Posterior cingulate gyrus (tissue), 11 donors: ENCODE data around the gene HDAC2.
"Not testable (repeated sequence)": the region's sequence is repeated elsewhere in the genome, so short reads cannot be mapped to it uniquely, and the experiment has no call there.

Experiments used
- DNase-seq, 10 donors: peaks; one replicate each; pipeline versions ENCODE4 v3.0.0 to v3.0.0-alpha.2; 2020 to 2021; ENCODE audit warnings: mixed read lengths in 3 of 10
- intact Hi-C: fragments of 100-400 bp; cut with DNase I; formaldehyde crosslinking; loops from one replicate; pipeline ENCODE4 v1.15.1; 2023

Gene HDAC2

DNA sequence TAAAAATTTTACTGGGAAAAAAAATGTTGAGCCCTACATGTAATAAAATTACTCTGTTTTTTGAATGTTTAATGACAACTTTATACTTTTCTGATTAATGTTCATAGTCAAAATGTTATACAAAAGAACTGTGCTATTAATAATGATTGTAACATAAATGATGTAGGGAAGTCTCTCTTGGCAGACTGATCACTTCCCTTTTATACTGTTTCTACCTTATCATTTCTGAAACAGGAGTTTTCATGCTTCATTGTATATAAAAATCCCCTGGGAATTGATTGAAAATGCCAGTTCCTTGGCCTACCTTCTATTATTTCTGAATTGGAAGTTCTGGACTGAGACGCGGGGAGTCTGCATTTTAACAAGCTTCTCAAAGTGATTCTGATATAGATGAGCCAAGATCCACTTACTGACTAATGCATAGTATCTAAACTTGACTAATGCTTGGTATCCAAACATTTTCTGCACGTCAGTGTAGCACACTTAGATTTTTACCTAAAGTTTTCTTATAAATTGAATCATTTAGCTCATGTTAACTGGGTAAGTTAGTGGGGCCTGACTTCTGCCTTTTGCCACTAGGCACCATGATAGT lies 7.2 kb upstream of the HDAC2 start:
- no peak for DNase-seq
- intact Hi-C loops, result no loop called here

- no peak for DNase-seq
- intact Hi-C loops, result no loop called here
Measured at GRCh38 chr6:113976806-113977205, 5.9 kb upstream of the HDAC2 start.

- DNase-seq, result no peak
Measured at GRCh38 chr6:113971741-113972140, 793 bp upstream of the HDAC2 start.

DNA sequence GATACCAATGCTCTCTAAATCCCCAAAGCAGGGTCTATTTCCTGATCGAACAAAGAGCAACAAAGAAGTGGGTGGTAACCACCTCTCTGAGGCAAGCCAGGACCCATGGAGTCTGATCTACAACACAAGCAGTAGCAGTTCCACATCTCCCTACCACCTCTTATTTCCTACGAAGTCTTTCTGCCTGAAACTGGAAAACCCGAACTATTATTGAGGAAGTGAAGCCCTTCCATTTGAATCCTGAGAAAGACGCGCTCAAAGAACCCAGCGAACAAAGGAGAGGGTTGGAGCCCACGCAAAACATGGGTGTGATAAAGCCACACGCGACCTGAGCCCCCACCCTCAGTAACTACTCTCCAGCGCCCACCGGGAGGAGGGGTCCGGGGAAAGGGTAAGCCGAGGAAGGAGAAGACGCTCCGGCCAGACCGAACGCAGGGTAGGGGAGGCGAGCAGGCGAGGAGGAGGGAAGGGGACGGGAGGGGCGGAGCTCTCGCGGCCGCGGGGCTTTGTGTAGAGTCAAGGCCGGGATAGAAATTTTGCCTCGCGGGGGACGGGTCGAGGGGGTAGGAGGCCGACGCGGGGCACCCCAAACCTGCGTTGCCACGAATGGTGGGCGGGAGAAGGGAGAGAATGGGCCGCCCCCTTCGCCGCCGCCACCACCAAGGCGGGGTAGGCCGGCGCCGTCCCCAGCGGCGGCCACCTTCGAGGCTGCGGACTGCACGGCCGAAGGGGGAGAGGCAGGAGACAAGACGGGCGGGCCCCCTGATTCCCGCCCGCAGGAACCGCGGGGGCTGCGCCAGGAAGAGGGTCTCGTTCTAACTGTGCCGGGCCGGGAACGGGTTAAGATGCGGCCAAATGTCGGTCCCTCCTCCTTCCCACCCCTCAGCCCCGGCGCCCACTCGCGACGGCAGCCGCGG lies 802 bp downstream of the HDAC2 start:
- DNase-seq, result peak; percentile 28 to 90 (median 42)
- intact Hi-C loops, result no loop called here

More at GRCh38 chr6:113971741-113972140, 793 bp upstream of the HDAC2 start:
- intact Hi-C loops, result no loop called here

DNA sequence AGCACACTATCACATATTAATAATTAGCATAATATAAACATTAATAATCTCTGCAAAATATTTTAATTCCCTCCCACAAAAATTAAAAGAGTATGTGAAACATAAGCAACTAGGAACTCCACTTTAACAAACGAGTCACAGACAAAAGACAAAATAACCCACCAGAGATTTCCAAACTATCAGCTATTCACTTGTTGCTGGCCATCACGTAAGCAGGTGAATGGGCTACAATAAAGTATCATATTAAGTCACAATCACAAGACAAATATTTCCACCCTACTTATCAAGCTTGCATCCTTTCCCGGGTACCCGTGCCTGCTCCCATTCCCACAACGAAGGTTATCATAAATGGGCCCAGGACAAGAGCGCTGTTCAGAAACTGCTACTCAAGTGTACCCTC lies 2.5 kb downstream of the HDAC2 start:
- no peak for DNase-seq
- intact Hi-C loops, result no loop called here

- no peak for DNase-seq
- intact Hi-C loops, result no loop called here
Measured at GRCh38 chr6:113967777-113968176, 3.2 kb downstream of the HDAC2 start.

- no peak for DNase-seq
- intact Hi-C loops, result no loop called here
Measured at GRCh38 chr6:113960795-113961194, 10.2 kb downstream of the HDAC2 start.

- intact Hi-C loops, result no loop called here
- no peak for DNase-seq
Measured at GRCh38 chr6:113959235-113959634, 11.7 kb downstream of the HDAC2 start.

- no peak for DNase-seq
- intact Hi-C loops, result no loop called here
Measured at GRCh38 chr6:113954653-113955052, 16.3 kb downstream of the HDAC2 start.

DNA sequence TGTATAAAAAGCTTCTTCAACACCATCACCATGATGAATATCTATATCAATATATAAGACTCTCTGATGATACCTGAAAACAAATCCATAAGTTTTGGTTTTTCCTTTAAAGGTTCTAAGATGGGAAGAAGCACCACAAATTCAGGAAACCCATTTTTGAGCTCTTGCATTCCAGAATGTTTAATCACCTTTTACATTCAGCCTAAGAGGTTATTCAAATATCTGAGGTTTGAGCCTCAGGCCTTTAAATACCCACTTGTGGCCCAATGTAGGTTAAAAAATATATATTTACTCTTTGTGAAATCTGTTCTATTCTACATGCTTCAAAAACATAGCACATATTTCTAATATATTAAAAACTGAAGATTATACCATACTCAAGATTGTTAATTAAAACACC lies 17.6 kb downstream of the HDAC2 start:
- intact Hi-C loops, result no loop called here
- no peak for DNase-seq

DNA sequence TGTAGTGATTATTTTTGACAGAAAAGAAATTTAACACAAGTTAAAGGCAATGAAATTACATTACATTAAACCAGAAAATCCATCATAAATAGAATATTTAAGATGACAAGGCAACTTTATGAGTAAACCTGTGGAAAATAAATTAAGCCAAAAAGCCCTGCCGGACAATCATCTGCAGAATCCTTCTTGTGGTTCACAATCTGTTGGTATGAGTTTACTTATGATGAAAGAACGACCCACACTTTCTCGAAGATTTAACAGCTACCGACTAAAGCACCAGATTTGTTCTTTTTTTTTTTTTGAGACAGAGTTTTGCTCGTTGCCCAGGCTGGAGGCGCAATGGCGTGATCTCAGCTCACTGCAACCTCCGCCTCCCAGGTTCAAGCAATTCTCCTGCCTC lies 21.4 kb downstream of the HDAC2 start:
- peak in 1 of 10 donors; percentile 38 for DNase-seq
- intact Hi-C loops, result no loop called here

DNA sequence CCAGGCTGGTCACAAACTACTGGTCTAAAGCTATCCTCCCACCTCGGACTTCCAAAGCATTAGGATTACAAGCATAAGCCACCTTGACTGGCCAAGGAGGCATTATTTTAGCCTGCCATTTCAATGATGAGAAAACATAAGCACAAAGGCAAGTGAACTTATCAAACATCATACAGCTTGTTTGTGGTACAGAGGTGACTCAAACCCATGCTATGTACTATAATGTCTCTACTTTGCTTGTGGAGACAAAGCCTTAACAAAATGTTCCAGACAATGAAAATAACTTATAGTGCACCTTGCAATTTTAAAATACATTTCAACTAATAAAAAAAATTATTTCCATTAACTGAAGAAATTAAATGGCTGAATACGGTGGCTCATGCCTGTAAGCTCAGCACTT lies 26.2 kb downstream of the HDAC2 start:
- DNase-seq, result no peak
- intact Hi-C loops, result no loop called here

DNA sequence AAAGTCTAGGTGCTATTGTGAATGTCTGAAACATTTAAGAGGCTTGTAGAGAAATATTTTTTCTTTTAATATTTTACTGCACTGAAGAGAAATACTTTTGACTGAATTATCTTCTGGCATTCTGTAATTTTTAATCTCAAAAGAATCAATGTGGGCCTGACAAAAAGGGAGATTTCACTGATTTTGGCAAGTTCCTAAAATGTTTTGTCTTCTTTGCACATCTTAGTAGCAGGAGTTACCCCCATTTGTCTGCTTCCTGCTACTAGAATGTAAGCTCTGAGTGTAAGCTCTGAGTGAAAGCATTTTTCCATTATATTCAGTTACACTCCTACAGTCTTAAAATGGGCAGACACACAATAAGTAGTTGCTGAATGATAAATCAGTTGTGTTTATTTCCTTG lies 31.1 kb downstream of the HDAC2 start:
- DNase-seq, result no peak
- intact Hi-C loops, result no loop called here

DNA sequence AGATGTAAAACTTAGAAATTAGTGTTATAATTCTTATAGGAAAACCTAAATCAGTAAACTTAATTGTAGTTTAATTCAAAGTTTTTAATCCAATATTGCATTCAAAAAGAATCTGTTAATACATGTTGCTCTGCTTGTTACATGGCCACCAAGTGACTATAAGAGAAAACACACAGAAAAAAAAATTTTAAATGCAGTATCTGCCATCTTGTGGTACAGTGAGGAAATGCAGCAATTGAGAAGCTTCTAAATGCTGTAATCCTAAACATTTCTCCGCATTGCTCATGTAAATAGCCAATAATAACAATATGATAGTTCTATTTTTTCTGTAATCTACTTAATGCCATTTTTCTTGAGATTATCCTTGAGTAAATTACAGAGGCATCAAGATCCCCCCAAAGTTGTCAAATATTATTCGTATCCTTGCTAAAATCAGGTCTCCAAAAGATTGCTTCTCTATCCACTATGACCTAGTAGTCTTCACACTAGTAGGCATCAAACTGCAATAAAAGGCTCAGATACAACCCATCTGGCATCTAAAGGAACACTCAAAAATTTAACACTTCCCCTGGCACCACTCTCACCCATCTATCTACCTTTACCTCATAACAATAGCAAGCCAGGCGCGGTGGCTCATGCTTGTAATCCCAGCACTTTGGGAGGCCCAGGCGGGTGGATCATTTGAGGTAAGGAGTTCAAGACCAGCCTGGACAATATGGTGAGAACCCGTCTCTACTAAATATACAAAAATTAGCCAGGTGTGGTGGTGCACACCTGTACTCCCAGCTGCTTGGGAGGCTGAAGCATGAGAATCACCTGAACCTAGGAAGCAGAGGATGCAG lies 34.6 kb downstream of the HDAC2 start:
- DNase-seq, result peak in 1 of 10 donors; percentile 31

GRCh38 chr6:113934101-113934500 lies 36.8 kb downstream of the HDAC2 start:
- intact Hi-C loops, result no loop called here
- no peak for DNase-seq

More for the DNA sequence above, 34.6 kb downstream of the HDAC2 start:
- intact Hi-C loops, result no loop called here

GRCh38 chr6:113931907-113932306 lies 39.0 kb downstream of the HDAC2 start:
- DNase-seq, result peak in 3 of 10 donors; percentile 50 to 72 (median 72)
- intact Hi-C loops, result not testable (repeated sequence)

DNA sequence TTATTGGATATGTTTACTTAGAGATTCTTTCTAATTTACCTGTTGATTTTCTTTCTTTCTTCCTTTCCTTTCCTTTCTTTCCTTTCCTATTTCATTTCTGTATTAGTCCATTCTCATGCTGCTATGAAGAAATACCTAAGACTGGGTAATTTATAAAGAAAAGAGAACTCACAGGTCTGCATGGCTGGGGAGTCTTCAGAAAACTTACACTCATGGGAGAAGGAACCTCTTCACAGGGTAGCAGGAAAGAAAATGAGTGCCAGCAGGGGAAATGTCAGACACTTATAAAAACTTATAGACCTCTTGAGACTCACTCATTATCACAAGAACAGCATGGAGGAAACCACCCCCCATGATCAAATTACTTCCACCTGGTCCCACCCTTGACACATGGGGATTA lies 40.8 kb downstream of the HDAC2 start:
- intact Hi-C loops, result no loop called here
- no peak for DNase-seq

DNA sequence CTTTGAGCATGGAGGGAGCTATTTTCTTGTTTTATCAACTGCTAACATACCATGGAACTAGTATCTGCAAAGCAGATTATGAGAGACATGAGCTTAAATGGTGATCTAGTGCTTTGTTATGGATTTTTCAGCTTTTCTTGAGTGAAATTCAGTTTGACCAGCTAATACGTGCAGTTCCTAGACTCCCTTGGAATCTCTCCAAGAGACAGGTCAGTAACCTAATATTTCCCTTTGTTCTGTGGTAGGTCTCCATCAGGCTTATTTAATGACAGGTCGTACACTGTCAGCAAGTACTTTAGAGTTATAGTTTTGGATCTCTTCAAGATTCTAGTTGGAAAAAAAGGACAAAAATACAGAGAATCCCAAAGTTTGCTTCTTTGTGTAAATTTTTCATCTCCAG lies 43.9 kb downstream of the HDAC2 start:
- intact Hi-C loops, result no loop called here
- no peak for DNase-seq

DNA sequence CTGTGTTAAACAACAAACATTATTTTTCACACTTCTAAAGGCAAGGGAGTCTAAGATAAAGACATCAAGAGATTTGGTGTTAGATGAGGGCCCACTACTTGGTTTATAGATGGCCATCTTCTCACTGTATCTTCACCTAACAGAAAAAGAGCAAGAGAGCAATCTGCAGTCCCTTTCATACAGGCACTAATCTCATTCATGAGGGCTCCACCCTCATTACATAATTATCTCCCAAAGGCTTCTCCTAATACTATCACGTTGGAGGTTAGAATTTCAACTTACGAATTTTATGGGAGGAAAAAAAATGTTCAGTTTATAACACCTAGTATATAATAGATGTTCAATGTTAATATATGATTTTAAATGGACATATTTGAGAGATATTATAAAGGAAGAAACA lies 45.6 kb downstream of the HDAC2 start:
- intact Hi-C loops, result no loop called here
- no peak for DNase-seq

DNA sequence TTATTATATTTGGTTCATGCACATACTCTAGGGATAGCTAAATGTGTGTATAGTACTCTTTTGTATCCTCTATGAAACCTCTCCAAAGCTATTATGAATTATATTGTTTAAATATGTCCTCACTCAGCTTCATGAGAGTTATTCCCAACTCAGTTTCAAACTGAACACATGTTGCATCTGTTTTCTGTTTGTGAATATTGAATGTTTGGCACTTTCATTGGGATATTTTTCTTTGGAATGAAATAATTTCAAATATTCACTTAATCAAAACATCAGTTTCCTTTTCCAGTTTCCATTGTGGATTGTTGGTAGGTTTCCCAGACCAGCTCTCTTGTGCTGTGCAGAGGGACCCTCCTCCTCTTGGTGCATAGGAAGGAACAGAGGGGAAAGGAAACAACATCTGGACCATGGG lies 46.6 kb downstream of the HDAC2 start:
- intact Hi-C loops, result no loop called here
- no peak for DNase-seq

- no peak for DNase-seq
- intact Hi-C loops, result no loop called here
Measured at GRCh38 chr6:113923526-113923925, 47.4 kb downstream of the HDAC2 start.
